Stimulated activated CD4-positive, alpha-beta T cell treated with anti-CD3 and anti-CD28 coated beads, Interleukin-2, amount 100 ng/mL, for 24 hours (primary cell): ENCODE measurements around the gene MOGAT2.

Experiments used
- DNase-seq, 2 donors: peaks; one replicate each; pipeline ENCODE4 v3.0.0-alpha.2; 2020

MOGAT2 gene

DNA sequence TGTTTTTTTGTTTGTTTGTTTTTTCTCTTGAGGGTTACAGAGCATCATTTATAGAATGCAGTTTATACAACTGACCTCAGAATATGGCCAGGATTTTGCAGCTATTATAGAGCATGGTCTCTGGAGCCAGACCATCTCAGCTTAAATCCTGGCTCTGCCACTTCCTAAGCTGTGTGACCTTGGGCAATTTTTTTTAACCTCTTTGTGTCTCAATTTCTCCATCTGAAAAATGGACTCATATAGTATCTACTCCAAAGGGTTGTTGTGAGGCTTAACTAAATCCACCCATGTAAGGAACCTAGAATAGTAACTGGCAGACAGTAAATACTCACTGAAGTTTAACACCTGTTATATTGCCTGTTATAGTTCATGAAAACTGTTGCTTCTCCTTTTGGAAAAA lies 42.6 kb downstream of the MOGAT2 start:
- DNase-seq, result no peak

- DNase-seq, result no peak
These were observed 43.3 kb downstream of the MOGAT2 start for GRCh38 chr11:75760710-75761493.

- DNase-seq, result no peak
These were observed 44.5 kb downstream of the MOGAT2 start for GRCh38 chr11:75762158-75762557.

DNA sequence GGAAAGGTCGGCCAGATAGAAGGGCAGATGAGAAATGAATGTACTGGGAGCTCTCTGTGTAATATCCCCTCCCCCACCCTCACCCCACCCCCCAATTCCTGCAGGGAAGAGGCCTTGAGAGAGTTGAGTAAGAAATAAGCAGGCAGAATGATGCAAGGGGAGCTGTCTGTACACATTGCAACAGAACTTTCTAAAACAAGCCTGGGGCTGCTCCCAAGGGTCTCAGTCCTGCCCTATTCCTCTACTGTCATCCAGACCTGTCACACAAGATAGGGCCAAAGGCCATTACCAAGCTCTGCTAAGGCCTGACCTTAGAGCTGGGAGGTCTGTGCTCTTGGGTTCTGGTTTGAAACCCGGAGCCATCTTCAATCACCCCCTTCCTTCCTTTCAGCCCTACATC lies 45.2 kb downstream of the MOGAT2 start:
- DNase-seq, result no peak

- no peak for DNase-seq
These were observed 46.2 kb downstream of the MOGAT2 start for GRCh38 chr11:75763846-75764245.

GRCh38 chr11:75765116-75765515 lies 47.5 kb downstream of the MOGAT2 start:
- no peak for DNase-seq

- DNase-seq, result no peak
These were observed 49.0 kb downstream of the MOGAT2 start for GRCh38 chr11:75766443-75767227.

DNA sequence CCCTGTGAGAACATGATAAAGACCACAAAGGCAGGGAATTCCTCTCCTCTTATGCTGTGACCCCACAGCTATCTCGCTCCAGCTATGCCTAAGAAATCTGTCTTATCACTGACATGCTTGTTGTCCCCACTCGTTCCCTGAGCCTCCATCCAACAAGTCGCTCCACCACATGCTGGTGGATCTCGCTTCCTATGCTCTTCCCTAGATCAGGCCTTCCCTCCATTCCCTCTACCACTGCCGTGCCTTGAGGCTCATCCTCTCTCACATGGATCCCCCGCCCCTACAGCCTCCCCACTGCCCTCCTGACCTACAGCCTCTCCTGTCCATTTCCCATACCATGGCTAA lies 49.6 kb downstream of the MOGAT2 start:
- DNase-seq, result no peak

DNA sequence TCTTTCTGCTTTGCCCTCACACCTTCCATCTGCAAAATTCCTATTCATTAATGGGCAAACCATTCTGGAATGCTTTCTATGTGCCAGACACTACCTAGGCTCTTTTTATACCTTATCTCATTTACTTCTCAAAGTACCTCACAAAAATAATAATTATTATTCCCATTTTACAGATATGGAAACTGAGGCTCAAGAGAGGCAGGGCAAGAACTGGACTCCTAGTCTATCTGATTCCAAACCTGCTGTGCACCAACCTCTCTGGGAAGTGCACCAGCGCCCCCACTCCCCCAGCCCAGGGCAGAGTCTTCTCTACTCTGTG lies 50.1 kb downstream of the MOGAT2 start:
- no peak for DNase-seq

- DNase-seq, result peak; percentile 78
These were observed 50.7 kb downstream of the MOGAT2 start, which contains the start of gene DGAT2 for GRCh38 chr11:75768112-75768908. TSS of gene DGAT2 (plus strand) at chr11:75768778. CDS start at chr11:75768992, 214 bp downstream.

- peak in 1 of 2 donors; percentile 7 for DNase-seq
These were observed 51.5 kb downstream of the MOGAT2 start for GRCh38 chr11:75768909-75769771.

DNA sequence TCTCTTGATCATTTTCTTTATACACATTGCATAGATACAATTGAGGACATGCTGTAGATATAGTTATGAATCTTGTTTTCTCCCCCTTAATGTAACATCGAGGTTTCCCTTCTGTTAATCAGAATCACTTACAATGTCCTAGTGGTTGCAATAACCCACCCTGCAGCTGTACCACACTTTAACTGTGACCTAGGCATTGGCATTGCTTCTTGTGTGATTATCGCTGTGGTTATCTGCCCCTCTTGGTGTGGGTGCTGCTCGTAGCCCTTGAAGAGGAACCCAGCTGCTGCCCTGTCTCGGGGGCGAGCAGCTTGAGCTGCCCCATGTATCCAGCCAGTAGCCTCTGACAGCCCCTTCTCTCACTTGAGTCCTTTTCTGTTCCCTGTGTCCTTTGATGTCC lies 52.5 kb downstream of the MOGAT2 start:
- no peak for DNase-seq

- DNase-seq, result no peak
These were observed 54.2 kb downstream of the MOGAT2 start for GRCh38 chr11:75771646-75772410.

DNA sequence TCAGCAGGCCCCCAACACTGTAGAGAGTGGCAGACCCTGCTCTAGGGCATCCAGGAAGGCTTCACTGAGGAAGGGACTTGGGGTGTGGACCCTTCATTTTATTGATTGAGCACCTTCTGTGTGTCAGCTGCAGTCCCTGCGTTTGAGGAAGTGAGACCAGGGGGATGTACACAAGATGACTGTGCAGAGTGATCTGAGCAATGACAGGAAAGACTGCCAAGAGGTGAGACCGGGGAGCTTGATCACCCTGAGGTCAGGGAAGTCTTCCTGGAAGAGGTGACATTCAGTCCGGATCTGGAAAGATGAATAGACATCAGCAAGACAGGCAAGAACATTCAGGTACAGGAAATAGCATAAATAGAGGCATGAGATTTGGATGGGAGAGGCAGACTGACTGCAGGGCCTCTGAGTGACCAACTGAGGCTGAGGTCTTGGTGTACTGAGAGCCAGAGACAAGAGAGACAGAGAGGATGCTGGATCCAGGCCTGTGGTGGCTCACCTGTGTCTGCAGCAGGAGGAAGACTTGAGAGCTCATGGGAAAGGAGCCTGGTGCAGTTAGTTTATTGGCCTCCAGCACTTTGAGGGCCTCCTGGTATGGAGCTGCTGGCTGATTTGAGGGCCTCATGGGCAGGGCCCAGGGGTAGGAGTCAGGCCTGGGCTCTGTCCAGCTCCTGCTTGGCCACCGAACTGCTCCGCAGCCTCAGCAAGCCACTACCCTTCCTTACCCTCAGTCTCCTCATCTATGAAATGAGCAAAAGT lies 56.1 kb downstream of the MOGAT2 start:
- DNase-seq, result peak in 1 of 2 donors; percentile 13

DNA sequence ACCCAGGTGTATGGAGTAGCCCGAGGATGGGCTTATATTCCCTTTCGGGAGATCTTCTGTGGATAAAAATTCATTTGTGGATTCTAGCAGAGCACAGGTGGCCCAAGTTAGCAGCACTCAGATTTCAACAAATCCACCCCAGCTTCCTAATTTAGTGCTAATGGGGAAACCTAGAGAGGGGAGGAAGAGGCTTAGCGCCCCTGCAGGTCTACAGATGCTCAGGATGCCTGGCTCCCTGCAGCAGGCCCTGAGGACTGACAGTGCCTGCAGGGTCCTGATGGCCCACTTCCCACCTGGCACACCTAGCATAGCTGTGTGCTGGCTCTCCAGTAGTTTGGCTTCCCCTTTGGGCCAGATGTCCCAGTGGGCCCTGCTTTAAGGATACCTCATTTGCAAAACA lies 57.4 kb downstream of the MOGAT2 start:
- DNase-seq, result no peak

DNA sequence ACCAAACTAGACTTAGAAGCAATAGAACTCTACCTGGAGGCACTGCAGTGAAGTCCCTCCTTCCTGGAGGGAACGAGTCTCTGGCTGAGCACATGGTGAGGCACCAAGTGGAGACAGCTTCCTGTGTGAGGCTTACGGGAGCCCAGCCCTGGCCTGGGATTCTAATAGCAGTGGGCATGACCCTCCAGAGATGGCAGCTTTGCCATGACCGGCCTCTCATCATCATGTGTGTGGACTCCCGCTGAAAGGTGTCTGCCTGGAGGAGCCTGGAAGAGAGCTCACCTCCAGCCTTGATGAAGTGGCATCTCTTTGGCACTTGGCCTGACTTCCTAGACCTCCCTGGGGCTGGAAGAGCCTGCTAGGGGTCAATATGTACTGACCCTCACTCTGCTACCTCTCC lies 58.9 kb downstream of the MOGAT2 start:
- no peak for DNase-seq

- DNase-seq, result no peak
These were observed 59.9 kb downstream of the MOGAT2 start for GRCh38 chr11:75777461-75778110.

- no peak for DNase-seq
These were observed 61.3 kb downstream of the MOGAT2 start for GRCh38 chr11:75778962-75779361.

GRCh38 chr11:75779960-75780359 lies 62.3 kb downstream of the MOGAT2 start:
- no peak for DNase-seq

GRCh38 chr11:75780888-75781287 lies 63.2 kb downstream of the MOGAT2 start:
- DNase-seq, result no peak

DNA sequence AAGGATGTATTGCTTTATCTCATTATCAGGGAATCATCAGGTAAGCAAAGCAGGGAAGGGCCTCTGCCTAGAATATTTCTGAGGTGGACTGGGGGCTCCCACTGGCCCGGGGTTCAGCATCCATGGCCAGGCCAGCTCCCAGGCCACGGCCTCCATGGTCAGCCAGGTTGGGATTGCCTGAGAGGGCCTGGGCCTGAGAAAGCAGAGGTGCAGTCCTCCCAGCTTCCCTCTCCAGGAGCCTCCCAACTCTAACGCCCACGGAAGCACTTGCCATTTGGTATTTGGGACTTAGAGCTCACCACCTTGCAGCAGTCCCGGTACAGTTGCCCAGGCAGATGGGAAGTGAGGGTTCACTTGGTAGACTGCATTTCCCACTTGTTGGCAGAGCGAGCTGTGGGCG lies 63.7 kb downstream of the MOGAT2 start:
- no peak for DNase-seq
